K562 (cell line): ENCODE data around the gene HIVEP1. TPM values are rescaled to one million over a fixed set of nuclear protein-coding genes. Genes with fewer than 3 reads are reported as not detected.

Source experiments
- CCNT2 ChIP-seq: IDR thresholded peaks from 2 replicates; pipeline ENCODE4 v1.6.1; 2011; ENCODE audit warnings: borderline replicate concordance, low read depth, mild to moderate bottlenecking, moderate library complexity, mixed read lengths, low read length; ENCODE audit not compliant: insufficient read length; ENCODE audit errors: extremely low read depth
- DPF2 ChIP-seq: fragments of 450-650 bp; IDR thresholded peaks from 2 replicates; pipeline ENCODE4 v1.6.1; 2016
- EP300 ChIP-seq: IDR thresholded peaks from 2 replicates; pipeline ENCODE4 v1.6.1; 2012; ENCODE audit warnings: low read length, improper control_type of control experiment
- NCOA2 ChIP-seq, 2 experiments: fragments of 450-650 bp; IDR thresholded peaks; 2 replicates each; pipeline ENCODE4 v1.6.1; 2018; ENCODE audit warnings: mild to moderate bottlenecking in 2 of 2, moderate library complexity in 1 of 2; ENCODE audit not compliant: partially characterized antibody in 2 of 2
- SMARCE1 ChIP-seq: fragments of 450-650 bp; IDR thresholded peaks from 2 replicates; pipeline ENCODE4 v1.7.1; 2016; ENCODE audit warnings: mild to moderate bottlenecking
- YY1 ChIP-seq, 3 experiments: IDR thresholded peaks; 2 replicates each; pipeline ENCODE4 v1.6.1; 2011; ENCODE audit warnings: low read length in 2 of 3, mild to moderate bottlenecking in 2 of 3, moderate library complexity in 2 of 3, borderline replicate concordance in 1 of 3, control low read depth in 1 of 3, low read depth in 1 of 3; ENCODE audit not compliant: insufficient read depth in 3 of 3, insufficient replicate concordance in 2 of 3, control insufficient read depth in 1 of 3, insufficient read length in 1 of 3; ENCODE audit errors: extremely low read depth in 1 of 3
- polyA plus RNA-seq, 8 experiments: library from polyadenylated mRNA; depleted of rRNA in 4 of 8; stranded (reverse) in 5 of 8; unstranded in 3 of 8; fragments of >200 nt; fragmentation: Nextera tagmentation in 2 of 8; fragmentation: Illumina TruSeq in 1 of 8; extraction: Ambion mirVana in 2 of 8; extraction: Trizol in 1 of 8; gene quantifications; 2 replicates each; pipeline versions ENCODE4 v1.2.1 to v1.2.3, GENCODE V29; 2011 to 2014; ENCODE audit warnings: inconsistent platforms in 1 of 8, missing spikeins in 1 of 8
- total RNA-seq, 7 experiments: library from RNA; depleted of rRNA in 6 of 7; stranded (reverse); fragments of >200 nt in 6 of 7; fragmentation: Illumina TruSeq in 2 of 7; extraction: Trizol in 2 of 7; gene quantifications; 2 replicates each; pipeline versions ENCODE4 v1.2.1 to v1.2.3, GENCODE V29; 2011 to 2021; ENCODE audit warnings: low replicate concordance in 1 of 7
- TF ChIP-seq, protein P1 (sequence below): fragments of 450-650 bp; IDR thresholded peaks from 2 replicates; pipeline ENCODE4 v1.6.1; 2016; ENCODE audit warnings: mild to moderate bottlenecking, moderate library complexity

Gene HIVEP1
- total and polyA plus RNA-seq, 9 of the 15 experiments (the other 6 are each of a cell fraction or from before 2014, with no cell fraction given): 6.0 to 33.3 (median 21.7) TPM

- TF ChIP-seq, protein P1, sequence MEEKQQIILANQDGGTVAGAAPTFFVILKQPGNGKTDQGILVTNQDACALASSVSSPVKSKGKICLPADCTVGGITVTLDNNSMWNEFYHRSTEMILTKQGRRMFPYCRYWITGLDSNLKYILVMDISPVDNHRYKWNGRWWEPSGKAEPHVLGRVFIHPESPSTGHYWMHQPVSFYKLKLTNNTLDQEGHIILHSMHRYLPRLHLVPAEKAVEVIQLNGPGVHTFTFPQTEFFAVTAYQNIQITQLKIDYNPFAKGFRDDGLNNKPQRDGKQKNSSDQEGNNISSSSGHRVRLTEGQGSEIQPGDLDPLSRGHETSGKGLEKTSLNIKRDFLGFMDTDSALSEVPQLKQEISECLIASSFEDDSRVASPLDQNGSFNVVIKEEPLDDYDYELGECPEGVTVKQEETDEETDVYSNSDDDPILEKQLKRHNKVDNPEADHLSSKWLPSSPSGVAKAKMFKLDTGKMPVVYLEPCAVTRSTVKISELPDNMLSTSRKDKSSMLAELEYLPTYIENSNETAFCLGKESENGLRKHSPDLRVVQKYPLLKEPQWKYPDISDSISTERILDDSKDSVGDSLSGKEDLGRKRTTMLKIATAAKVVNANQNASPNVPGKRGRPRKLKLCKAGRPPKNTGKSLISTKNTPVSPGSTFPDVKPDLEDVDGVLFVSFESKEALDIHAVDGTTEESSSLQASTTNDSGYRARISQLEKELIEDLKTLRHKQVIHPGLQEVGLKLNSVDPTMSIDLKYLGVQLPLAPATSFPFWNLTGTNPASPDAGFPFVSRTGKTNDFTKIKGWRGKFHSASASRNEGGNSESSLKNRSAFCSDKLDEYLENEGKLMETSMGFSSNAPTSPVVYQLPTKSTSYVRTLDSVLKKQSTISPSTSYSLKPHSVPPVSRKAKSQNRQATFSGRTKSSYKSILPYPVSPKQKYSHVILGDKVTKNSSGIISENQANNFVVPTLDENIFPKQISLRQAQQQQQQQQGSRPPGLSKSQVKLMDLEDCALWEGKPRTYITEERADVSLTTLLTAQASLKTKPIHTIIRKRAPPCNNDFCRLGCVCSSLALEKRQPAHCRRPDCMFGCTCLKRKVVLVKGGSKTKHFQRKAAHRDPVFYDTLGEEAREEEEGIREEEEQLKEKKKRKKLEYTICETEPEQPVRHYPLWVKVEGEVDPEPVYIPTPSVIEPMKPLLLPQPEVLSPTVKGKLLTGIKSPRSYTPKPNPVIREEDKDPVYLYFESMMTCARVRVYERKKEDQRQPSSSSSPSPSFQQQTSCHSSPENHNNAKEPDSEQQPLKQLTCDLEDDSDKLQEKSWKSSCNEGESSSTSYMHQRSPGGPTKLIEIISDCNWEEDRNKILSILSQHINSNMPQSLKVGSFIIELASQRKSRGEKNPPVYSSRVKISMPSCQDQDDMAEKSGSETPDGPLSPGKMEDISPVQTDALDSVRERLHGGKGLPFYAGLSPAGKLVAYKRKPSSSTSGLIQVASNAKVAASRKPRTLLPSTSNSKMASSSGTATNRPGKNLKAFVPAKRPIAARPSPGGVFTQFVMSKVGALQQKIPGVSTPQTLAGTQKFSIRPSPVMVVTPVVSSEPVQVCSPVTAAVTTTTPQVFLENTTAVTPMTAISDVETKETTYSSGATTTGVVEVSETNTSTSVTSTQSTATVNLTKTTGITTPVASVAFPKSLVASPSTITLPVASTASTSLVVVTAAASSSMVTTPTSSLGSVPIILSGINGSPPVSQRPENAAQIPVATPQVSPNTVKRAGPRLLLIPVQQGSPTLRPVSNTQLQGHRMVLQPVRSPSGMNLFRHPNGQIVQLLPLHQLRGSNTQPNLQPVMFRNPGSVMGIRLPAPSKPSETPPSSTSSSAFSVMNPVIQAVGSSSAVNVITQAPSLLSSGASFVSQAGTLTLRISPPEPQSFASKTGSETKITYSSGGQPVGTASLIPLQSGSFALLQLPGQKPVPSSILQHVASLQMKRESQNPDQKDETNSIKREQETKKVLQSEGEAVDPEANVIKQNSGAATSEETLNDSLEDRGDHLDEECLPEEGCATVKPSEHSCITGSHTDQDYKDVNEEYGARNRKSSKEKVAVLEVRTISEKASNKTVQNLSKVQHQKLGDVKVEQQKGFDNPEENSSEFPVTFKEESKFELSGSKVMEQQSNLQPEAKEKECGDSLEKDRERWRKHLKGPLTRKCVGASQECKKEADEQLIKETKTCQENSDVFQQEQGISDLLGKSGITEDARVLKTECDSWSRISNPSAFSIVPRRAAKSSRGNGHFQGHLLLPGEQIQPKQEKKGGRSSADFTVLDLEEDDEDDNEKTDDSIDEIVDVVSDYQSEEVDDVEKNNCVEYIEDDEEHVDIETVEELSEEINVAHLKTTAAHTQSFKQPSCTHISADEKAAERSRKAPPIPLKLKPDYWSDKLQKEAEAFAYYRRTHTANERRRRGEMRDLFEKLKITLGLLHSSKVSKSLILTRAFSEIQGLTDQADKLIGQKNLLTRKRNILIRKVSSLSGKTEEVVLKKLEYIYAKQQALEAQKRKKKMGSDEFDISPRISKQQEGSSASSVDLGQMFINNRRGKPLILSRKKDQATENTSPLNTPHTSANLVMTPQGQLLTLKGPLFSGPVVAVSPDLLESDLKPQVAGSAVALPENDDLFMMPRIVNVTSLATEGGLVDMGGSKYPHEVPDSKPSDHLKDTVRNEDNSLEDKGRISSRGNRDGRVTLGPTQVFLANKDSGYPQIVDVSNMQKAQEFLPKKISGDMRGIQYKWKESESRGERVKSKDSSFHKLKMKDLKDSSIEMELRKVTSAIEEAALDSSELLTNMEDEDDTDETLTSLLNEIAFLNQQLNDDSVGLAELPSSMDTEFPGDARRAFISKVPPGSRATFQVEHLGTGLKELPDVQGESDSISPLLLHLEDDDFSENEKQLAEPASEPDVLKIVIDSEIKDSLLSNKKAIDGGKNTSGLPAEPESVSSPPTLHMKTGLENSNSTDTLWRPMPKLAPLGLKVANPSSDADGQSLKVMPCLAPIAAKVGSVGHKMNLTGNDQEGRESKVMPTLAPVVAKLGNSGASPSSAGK: no peak
- peak; percentile 84 for TF ChIP-seq SMARCE1
- peak; percentile 88 for TF ChIP-seq DPF2
- peak in 1 of 3 experiments; percentile 15 for TF ChIP-seq YY1 (IDR thresholded peaks at IDR 0.05; ENCODE audit: borderline replicate concordance in 1 of 3, control insufficient read depth in 1 of 3, extremely low read depth in 1 of 3, insufficient read depth in 3 of 3, insufficient read length in 1 of 3, insufficient replicate concordance in 2 of 3, low read depth in 1 of 3, low read length in 2 of 3)
- peak; percentile 40 for TF ChIP-seq CCNT2
- TF ChIP-seq EP300: peak; percentile 74
- peak in 1 of 2 experiments; percentile 76 for TF ChIP-seq NCOA2 (IDR thresholded peaks at IDR 0.05; ENCODE audit: partially characterized antibody in 2 of 2)
These were observed 43.8 kb upstream of the HIVEP1 start (continued) for GRCh38 chr6:11968241-11968806.
